Measurements from ENCODE around the gene SLC25A41.
"Not testable (repeated sequence)": the region's sequence is repeated elsewhere in the genome, so short reads cannot be mapped to it uniquely, and the experiment has no call there.

Gene SLC25A41

GRCh38 chr19:6459262-6460098 lies 25.9 kb upstream of the SLC25A41 start, which contains the start of gene SLC25A23:
SLC25A23 (minus strand) TSS chr19:6459792; CDS start chr19:6459628, 164 bp downstream.
- peak; percentile 27 to 31 for DNase-seq

- DNase-seq = no peak
These were observed 25.2 kb upstream of the SLC25A41 start for GRCh38 chr19:6458695-6459261.

GRCh38 chr19:6457958-6458694 lies 24.6 kb upstream of the SLC25A41 start:
- DNase-seq = no peak

- no peak for DNase-seq
These were observed 22.4 kb upstream of the SLC25A41 start for GRCh38 chr19:6455924-6456323.

GRCh38 chr19:6453951-6454565 lies 20.5 kb upstream of the SLC25A41 start:
- DNase-seq = no peak

GRCh38 chr19:6452899-6453298 lies 19.3 kb upstream of the SLC25A41 start:
- no peak for DNase-seq

- DNase-seq = no peak
These were observed 18.7 kb upstream of the SLC25A41 start for GRCh38 chr19:6452223-6452614.

- no peak for DNase-seq
These were observed 18.1 kb upstream of the SLC25A41 start for GRCh38 chr19:6451583-6452222.

- DNase-seq = no peak
These were observed 16.6 kb upstream of the SLC25A41 start for GRCh38 chr19:6450166-6450565.

- no peak for DNase-seq
These were observed 14.5 kb upstream of the SLC25A41 start for GRCh38 chr19:6448045-6448444.

- DNase-seq = no peak
These were observed 12.9 kb upstream of the SLC25A41 start for GRCh38 chr19:6446452-6446851.

GRCh38 chr19:6443986-6444385 lies 10.4 kb upstream of the SLC25A41 start:
- DNase-seq = no peak

- DNase-seq = no peak
These were observed 8.6 kb upstream of the SLC25A41 start for GRCh38 chr19:6442087-6442688.

GRCh38 chr19:6440905-6441304 lies 7.3 kb upstream of the SLC25A41 start:
- no peak for DNase-seq

- no peak for DNase-seq
These were observed 6.2 kb upstream of the SLC25A41 start for GRCh38 chr19:6439743-6440142.

- no peak for DNase-seq
These were observed 398 bp downstream of the SLC25A41 start for GRCh38 chr19:6433165-6433564.

GRCh38 chr19:6431891-6432290 lies 1.7 kb downstream of the SLC25A41 start:
- DNase-seq = no peak

- DNase-seq = no peak
These were observed 3.9 kb downstream of the SLC25A41 start for GRCh38 chr19:6429419-6430221.

GRCh38 chr19:6428692-6429418 lies 4.7 kb downstream of the SLC25A41 start:
- not testable (repeated sequence) for DNase-seq

- no peak for DNase-seq
These were observed 6.4 kb downstream of the SLC25A41 start for GRCh38 chr19:6427131-6427530.

All from AML-193 (cell line).